T-helper 1 cell (primary cell): ENCODE results near the gene ZNF547.

Experiments
- DNase-seq, 5 donors: peaks; one replicate each; pipeline ENCODE4 v3.0.0-alpha.2; 2012 to 2020
- total RNA-seq, 4 donors: gene quantifications; one replicate each; lab custom pipeline; 2026; lab: John Stamatoyannopoulos, UW

Gene ZNF547
- 0.36 to 2.6 (median 0.75) reads per million in 4 donors for total RNA-seq

- DNase-seq, result peak; percentile 93 to 99 (median 96)
Observed at GRCh38 chr19:57362997-57363687, at the start of gene ZNF547, which contains the start of gene TRAPPC2B. ZNF547 (plus strand) TSS chr19:57363551; CDS start chr19:57368556, 5,005 bp downstream. TRAPPC2B (plus strand) TSS chr19:57363551; CDS start chr19:57364834, 1,283 bp downstream.

- DNase-seq, result no peak
Observed at GRCh38 chr19:57314146-57314545, 49.2 kb upstream of the ZNF547 start.

- no peak for DNase-seq
Observed at GRCh38 chr19:57317503-57317902, 45.8 kb upstream of the ZNF547 start.

GRCh38 chr19:57319869-57320179 lies 43.5 kb upstream of the ZNF547 start:
- DNase-seq, result no peak

- DNase-seq, result peak; percentile 81 to 95 (median 86)
Observed at GRCh38 chr19:57320180-57321084, 42.9 kb upstream of the ZNF547 start, which contains the start of gene ZNF543. ZNF543 (plus strand) TSS chr19:57320472; CDS start chr19:57320854, 382 bp downstream.

- DNase-seq, result no peak
Observed at GRCh38 chr19:57321116-57321515, 42.2 kb upstream of the ZNF547 start.

GRCh38 chr19:57321751-57322150 lies 41.6 kb upstream of the ZNF547 start:
- no peak for DNase-seq

GRCh38 chr19:57324992-57325391 lies 38.4 kb upstream of the ZNF547 start:
- DNase-seq, result no peak

- DNase-seq, result no peak
Observed at GRCh38 chr19:57327993-57328392, 35.4 kb upstream of the ZNF547 start.

- DNase-seq, result no peak
Observed at GRCh38 chr19:57334191-57334590, 29.2 kb upstream of the ZNF547 start.

GRCh38 chr19:57338877-57339276 lies 24.5 kb upstream of the ZNF547 start:
- no peak for DNase-seq

GRCh38 chr19:57342582-57342981 lies 20.8 kb upstream of the ZNF547 start:
- DNase-seq, result no peak

GRCh38 chr19:57348136-57348535 lies 15.2 kb upstream of the ZNF547 start:
- DNase-seq, result no peak

GRCh38 chr19:57350877-57351805 lies 12.2 kb upstream of the ZNF547 start, which contains the start of gene ZNF304:
ZNF304 (plus strand) TSS chr19:57351271; CDS start chr19:57351665, 394 bp downstream.
- peak; percentile 65 to 91 (median 72) for DNase-seq

- no peak for DNase-seq
Observed at GRCh38 chr19:57351867-57352266, 11.5 kb upstream of the ZNF547 start.

GRCh38 chr19:57355916-57356315 lies 7.4 kb upstream of the ZNF547 start:
- DNase-seq, result no peak

GRCh38 chr19:57357406-57357805 lies 5.9 kb upstream of the ZNF547 start:
- no peak for DNase-seq

GRCh38 chr19:57359300-57359699 lies 4.1 kb upstream of the ZNF547 start:
- DNase-seq, result no peak

GRCh38 chr19:57362419-57362818 lies 932 bp upstream of the ZNF547 start:
- no peak for DNase-seq

GRCh38 chr19:57363688-57364181 lies 384 bp downstream of the ZNF547 start:
- DNase-seq, result no peak

GRCh38 chr19:57366776-57367175 lies 3.4 kb downstream of the ZNF547 start:
- no peak for DNase-seq

- DNase-seq, result no peak
Observed at GRCh38 chr19:57374179-57374578, 10.8 kb downstream of the ZNF547 start.
